ENCODE measurements around the gene METTL2A. TPM values are rescaled to one million over a fixed set of nuclear protein-coding genes. Genes with fewer than 3 reads are reported as not detected.
"Not testable (repeated sequence)": the region's sequence is repeated elsewhere in the genome, so short reads cannot be mapped to it uniquely, and the experiment has no call there.

The METTL2A gene
- total RNA-seq, 1 experiment from 2014 or later = 37.6 TPM

- DNase-seq (ENCODE audit: extremely low read depth, low read depth) = peak; percentile 49
Observed at GRCh38 chr17:62470666-62471379, 47.1 kb downstream of the METTL2A start.

DNA sequence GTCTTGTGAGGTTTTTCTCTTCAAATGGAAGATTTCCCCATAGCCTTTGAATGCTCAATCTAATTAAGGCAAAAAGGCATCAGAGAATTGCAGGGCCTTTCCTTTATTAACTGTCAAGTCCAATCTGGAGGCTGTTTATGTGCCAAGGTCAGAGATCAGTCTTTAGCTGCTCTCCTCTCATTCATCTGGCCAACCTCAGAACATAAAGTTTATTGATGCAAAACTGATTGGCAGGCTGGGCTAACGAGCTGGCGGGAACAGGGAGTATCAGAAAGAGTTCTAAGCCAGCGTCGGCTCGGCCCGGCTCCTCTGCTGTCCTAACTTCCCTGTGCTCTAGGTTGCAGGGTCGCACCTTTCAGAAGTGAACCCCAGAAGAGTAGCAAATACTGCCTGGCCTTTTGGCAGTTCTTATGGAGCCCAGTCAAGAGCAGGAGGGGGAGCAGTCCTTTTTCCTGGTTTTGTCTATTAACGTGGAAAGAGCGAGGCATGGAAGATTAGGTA is 47.7 kb downstream of the METTL2A start:
- not testable (repeated sequence) for DNase-seq (ENCODE audit: extremely low read depth, low read depth)

GRCh38 chr17:62473030-62473982 is 49.6 kb downstream of the METTL2A start:
- not testable (repeated sequence) for DNase-seq (ENCODE audit: extremely low read depth, low read depth)

- DNase-seq (ENCODE audit: extremely low read depth, low read depth) = not testable (repeated sequence)
Observed at GRCh38 chr17:62477111-62477510, 53.4 kb downstream of the METTL2A start.

- not testable (repeated sequence) for DNase-seq (ENCODE audit: extremely low read depth, low read depth)
Observed at GRCh38 chr17:62477718-62478408, 54.2 kb downstream of the METTL2A start.

- peak; percentile 66 for DNase-seq (ENCODE audit: extremely low read depth, low read depth)
Observed at GRCh38 chr17:62478424-62478879, 54.8 kb downstream of the METTL2A start, which contains the start of gene TLK2. TSS of gene TLK2 (plus strand) at chr17:62478825. CDS start at chr17:62481126, 2,301 bp downstream.

DNA sequence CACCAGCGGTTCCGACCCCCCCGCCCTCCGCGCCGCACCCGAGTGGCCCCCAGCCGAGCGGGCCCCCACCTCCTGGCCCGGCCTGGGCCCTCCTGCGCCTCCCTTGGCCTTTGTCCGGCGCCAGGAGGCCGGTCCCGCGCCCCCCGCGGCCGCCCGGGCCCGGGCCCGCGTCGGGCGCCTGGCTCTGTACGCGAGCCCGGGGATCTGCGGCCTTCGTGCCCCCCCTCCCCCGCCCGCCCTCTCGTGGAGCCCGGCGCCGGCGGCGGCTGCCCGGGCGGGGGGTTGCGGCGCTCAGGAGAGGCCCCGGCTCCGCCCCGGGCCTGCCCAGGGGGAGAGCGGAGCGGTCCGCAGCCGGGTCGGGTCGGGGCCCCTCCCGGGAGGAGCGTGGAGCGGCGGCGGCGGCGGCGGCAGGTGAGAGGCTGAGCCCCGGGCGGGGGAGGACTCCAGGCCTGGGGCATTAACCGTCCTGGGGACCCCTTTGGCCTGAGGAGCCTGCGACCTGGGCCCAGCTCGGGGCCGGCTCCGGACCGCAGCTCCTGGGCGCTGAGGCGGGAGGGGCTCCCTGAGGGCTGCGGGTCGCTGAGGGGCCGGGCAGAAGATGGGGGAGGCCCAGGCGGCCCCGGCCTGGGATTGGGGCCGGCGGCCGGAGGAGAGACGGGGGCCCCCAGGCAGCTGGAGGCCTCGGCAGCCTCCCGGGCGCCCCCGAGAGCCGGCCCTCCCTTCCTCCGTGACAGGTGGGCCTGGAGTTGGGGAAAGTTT is 55.4 kb downstream of the METTL2A start:
- not testable (repeated sequence) for DNase-seq (ENCODE audit: extremely low read depth, low read depth)

- DNase-seq (ENCODE audit: extremely low read depth, low read depth) = not testable (repeated sequence)
Observed at GRCh38 chr17:62479639-62480258, 56.1 kb downstream of the METTL2A start.

DNA sequence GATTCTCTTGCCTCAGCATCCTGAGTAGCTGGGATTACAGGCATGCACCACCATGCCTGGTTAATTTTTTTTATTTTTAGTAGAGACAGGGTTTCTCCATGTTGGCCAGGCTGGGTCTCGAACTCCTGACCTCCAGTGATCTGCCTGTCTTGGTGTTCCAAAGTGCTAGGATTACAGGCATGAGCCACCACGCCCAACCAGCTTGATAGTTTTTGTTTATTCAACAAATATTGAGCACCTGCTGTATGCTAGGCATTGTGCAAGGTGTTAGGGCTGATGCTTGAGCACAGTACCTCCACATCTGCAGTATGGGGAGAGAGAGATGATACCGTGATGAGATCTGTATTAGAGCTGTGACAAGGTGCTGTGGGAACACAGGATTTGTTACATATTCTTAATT is 58.9 kb downstream of the METTL2A start:
- not testable (repeated sequence) for DNase-seq (ENCODE audit: extremely low read depth, low read depth)

DNA sequence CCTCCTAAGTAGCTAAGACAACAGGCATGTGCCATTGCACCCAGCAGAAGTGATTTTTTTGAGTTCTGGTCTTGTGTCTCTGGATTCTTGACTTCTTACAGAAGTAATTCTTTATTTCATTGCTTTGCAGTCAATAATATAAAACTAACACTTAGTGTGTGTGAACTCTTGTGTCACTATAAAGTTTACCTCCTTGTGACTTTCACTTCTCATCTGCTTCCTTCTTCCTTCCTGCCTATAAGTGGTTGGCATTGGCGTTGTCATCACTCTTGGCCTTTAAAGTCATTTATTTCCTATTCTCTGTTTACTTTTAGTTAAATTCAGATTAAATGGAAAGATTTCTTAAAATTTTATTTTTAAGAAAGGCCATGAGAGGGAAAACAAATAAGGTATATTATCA is 67.3 kb downstream of the METTL2A start:
- DNase-seq (ENCODE audit: extremely low read depth, low read depth) = not testable (repeated sequence)

DNA sequence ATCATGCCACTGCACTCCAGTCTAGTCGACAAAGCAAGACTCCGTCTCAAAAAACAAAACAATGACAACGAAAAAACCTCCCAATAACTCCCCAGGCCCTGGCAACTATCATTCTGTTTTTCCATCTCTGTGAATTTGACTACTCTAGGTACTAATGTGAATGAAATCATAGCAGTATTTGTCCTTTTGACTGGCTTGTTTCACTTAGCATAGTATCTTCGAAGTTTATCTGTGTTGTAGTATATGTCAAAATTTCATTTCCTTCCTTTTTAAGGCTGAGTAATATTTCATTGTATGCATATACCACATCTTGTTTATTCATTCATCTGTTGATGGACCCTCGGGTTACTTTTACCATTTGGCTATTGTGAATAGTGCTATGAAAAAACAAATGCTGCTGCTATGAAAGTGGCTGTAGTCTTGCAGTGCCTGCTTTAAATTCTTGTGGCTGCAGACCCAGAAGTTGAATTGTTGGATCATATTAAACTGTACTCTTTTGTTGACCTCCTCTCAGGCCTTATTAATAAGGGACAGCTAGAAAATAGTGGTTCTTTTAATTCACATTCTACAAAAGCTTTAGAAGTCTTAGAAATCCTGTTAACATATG is 69.5 kb downstream of the METTL2A start:
- DNase-seq (ENCODE audit: extremely low read depth, low read depth) = not testable (repeated sequence)

DNA sequence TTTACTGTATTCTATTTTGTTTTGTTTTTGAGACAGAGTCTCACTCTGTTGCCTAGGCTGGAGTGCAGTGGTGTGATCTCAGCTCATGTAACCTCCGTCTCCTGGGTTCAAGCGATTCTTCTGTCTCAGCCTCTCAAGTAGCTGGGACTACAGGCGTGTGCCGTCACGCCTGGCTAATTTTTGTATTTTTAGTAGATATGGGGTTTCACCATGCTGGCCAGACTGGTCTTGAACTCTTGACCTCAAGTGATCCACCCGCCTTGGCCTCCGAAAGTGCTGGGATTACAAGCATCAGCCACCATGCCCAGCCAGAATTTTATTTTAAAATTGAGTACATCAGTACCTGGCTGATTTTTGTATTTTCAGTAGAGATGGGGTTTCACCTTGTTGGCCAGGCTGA is 70.4 kb downstream of the METTL2A start:
- not testable (repeated sequence) for DNase-seq (ENCODE audit: extremely low read depth, low read depth)

GRCh38 chr17:62496344-62496743 is 72.6 kb downstream of the METTL2A start:
- not testable (repeated sequence) for DNase-seq (ENCODE audit: extremely low read depth, low read depth)

DNA sequence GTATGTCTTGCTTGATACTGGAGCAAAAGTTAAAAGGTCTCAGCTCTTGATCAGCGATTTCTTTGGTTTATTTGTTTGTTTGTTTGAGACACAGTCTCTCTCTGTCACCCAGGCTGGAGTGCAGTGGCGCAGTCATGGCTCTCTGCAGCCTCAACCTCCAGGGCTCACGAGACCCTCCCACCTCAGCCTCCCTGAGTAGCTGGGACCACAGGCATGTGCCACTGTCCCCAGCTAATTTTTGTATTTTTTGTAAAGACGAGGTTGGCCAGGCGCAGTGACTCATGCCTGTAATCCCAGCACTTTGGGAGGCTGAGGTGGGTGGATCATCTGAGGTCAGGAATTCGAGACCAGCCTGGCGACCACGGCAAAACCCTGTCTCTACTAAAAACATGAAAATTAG is 75.1 kb downstream of the METTL2A start:
- DNase-seq (ENCODE audit: extremely low read depth, low read depth) = not testable (repeated sequence)

Small RNA genes lying within 50 kb of the gene (small RNA-seq; reads per million reads assigned to genes)
- 0 reads per million in 2 experiments for gene RNU7-52P

Other genes starting within 250 kb of the METTL2A start
- gene EFCAB3, start 43.3 kb upstream of the METTL2A start, total RNA-seq (2014; rRNA removed; shearing (Covaris generic)) = not detected in 2 replicates
- 41.3 and 46.7 TPM in 2 replicates for gene TLK2, start 54.9 kb downstream of the METTL2A start, total RNA-seq (2014; rRNA removed; shearing (Covaris generic))
- 5.9 and 9.7 TPM in 2 replicates for gene MRC2, start 203.8 kb downstream of the METTL2A start, total RNA-seq (2014; rRNA removed; shearing (Covaris generic))

Data from NCI-H460 (cell line).